HL-60 (cell line): ENCODE data around the gene TLCD2.

Experiments
- DNase-seq, 2 experiments: peaks; one replicate each; pipeline ENCODE4 v3.0.0-alpha.2; 2010 to 2020; ENCODE audit warnings: low read depth in 1 of 2, low spot score in 1 of 2
- H3K27ac ChIP-seq: fragments of 250-450 bp; sonication (Bioruptor Pico); replicated peaks from 2 replicates; pipeline ENCODE4 v1.5.1; 2020; ENCODE audit warnings: mild to moderate bottlenecking, moderate library complexity
- H3K27me3 ChIP-seq: fragments of 250-450 bp; sonication (Bioruptor Pico); 2 replicates; pipeline ENCODE4 v1.5.1; 2021; ENCODE audit warnings: mild to moderate bottlenecking, moderate library complexity; ENCODE audit not compliant: insufficient read depth, poor library complexity, severe bottlenecking
- H3K4me3 ChIP-seq: replicated peaks from 2 replicates; pipeline ENCODE4 v1.5.1; 2011; ENCODE audit warnings: mild to moderate bottlenecking, control low read depth, low read length; ENCODE audit not compliant: insufficient read depth
- CTCF ChIP-seq: IDR thresholded peaks from one replicate; pipeline ENCODE4 v1.5.1; 2011; ENCODE audit warnings: low read length, control low read depth, inconsistent platforms; ENCODE audit not compliant: insufficient read depth
- GABPA ChIP-seq: IDR thresholded peaks from 2 replicates; pipeline ENCODE4 v1.6.1; 2012; ENCODE audit warnings: low read depth
- POLR2AphosphoS5 ChIP-seq: IDR thresholded peaks from 2 replicates; pipeline ENCODE4 v1.6.1; 2012; ENCODE audit warnings: low read depth
- REST ChIP-seq: IDR thresholded peaks from 2 replicates; pipeline ENCODE4 v1.6.1; 2012; ENCODE audit warnings: low read depth; ENCODE audit not compliant: insufficient replicate concordance
- SPI1 ChIP-seq: IDR thresholded peaks from 2 replicates; pipeline ENCODE4 v1.6.1; 2012; ENCODE audit warnings: low read depth, mild to moderate bottlenecking, borderline replicate concordance

The TLCD2 gene

GRCh38 chr17:1737531-1738291 is 27.5 kb upstream of the TLCD2 start:
- H3K27ac ChIP-seq = peak overlapping the region; percentile 72
- no peak for DNase-seq
- H3K4me3 ChIP-seq = no peak overlapping the region
- H3K27me3 ChIP-seq = no peaks in the 10 kb centered on the region
- TF ChIP-seq SPI1 (no peak), POLR2AphosphoS5 (no peak), GABPA (no peak), CTCF (no peak), REST (no peak)

- H3K27ac ChIP-seq = peak overlapping the region; percentile 72
- no peaks in the 10 kb centered on the region for H3K27me3 ChIP-seq
- no peak overlapping the region for H3K4me3 ChIP-seq
- TF ChIP-seq SPI1 (no peak), POLR2AphosphoS5 (peak; percentile 83; the same call in 1 of the 2 replicates)
- peak; percentile 78 to 87 for DNase-seq
Observed at GRCh38 chr17:1736348-1737281, 26.4 kb upstream of the TLCD2 start.

GRCh38 chr17:1735834-1736347 is 25.7 kb upstream of the TLCD2 start:
- no peak overlapping the region for H3K4me3 ChIP-seq
- TF ChIP-seq REST = no peak
- no peak for TF ChIP-seq POLR2AphosphoS5
- no peak for TF ChIP-seq GABPA
- no peak for TF ChIP-seq CTCF
- no peak for TF ChIP-seq SPI1
- H3K27me3 ChIP-seq = no peaks in the 10 kb centered on the region
- DNase-seq = no peak
- H3K27ac ChIP-seq = peak overlapping the region; percentile 72

GRCh38 chr17:1735418-1735817 is 25.2 kb upstream of the TLCD2 start:
- H3K27me3 ChIP-seq = no peaks in the 10 kb centered on the region
- no peak overlapping the region for H3K4me3 ChIP-seq
- DNase-seq = no peak
- TF ChIP-seq GABPA = no peak
- H3K27ac ChIP-seq = peak overlapping the region; percentile 72
